GM21528 (cell line): Measurements from ENCODE around the gene OR2V2.
"Not testable (repeated sequence)": the region's sequence is repeated elsewhere in the genome, so short reads cannot be mapped to it uniquely, and the experiment has no call there.

ENCODE experiments used
- ATAC-seq: cut with Tn5 transposase; IDR thresholded peaks from one replicate; pipeline ENCODE4 v1.9.1; 2021; ENCODE audit warnings: mild to moderate bottlenecking, moderate library complexity; ENCODE audit not compliant: unreplicated experiment, low FRiP score

The OR2V2 gene

DNA sequence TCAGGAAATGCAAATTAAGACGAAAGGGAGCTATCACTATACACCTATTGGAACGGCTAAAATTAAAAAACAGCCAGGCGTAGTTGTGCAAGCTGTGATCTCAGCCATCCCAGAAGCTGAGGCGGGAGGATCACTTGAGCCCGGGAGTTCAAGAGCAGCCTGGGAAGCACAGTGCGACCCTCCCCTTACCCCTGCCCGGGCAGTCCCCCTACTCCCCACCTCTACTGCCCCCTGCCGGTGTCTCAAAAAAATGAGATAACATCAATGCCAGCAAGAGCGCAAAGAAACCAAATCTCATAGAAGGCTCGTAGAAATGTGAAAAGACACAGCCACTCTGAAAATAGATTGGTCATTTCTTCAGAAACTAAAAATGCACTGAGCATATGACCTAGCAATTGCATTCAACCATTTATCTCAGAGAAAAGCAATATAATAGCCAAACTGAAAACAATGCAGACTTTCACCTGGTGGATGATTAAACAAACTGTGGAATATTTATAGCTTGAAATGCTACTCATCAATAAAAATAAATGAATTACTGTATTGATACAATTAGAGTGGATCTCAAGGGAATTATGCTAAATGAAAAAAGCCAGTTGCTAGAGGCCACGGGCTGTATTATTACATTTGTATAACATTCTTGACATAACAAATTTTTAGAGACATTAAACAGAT is 20.6 kb downstream of the OR2V2 start:
- ATAC-seq, result no peak

DNA sequence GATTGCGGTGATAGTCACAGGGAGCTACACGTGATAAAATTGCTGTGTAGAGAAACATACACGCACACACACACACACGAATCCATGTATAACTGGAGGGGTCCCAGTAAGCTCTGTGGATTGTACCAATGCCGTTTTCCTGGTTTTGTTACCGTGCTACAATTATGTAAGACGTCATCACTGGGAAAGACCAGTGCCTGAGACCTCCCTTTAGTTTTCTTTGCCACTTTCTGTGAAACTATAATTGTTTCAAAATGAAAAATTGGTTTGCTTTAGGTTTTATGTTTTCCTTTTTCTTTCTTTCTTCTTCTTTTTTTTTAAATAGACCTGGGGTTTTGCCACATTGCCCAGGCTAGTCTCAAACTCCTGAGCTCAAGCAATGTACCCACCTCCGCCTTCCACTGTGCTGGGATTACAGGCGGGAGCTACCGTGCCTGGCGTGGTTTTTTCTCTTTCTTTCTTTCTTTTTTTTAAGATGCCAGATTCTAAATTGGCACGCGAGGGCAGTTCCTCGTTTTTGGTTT is 21.3 kb downstream of the OR2V2 start:
- ATAC-seq, result no peak

DNA sequence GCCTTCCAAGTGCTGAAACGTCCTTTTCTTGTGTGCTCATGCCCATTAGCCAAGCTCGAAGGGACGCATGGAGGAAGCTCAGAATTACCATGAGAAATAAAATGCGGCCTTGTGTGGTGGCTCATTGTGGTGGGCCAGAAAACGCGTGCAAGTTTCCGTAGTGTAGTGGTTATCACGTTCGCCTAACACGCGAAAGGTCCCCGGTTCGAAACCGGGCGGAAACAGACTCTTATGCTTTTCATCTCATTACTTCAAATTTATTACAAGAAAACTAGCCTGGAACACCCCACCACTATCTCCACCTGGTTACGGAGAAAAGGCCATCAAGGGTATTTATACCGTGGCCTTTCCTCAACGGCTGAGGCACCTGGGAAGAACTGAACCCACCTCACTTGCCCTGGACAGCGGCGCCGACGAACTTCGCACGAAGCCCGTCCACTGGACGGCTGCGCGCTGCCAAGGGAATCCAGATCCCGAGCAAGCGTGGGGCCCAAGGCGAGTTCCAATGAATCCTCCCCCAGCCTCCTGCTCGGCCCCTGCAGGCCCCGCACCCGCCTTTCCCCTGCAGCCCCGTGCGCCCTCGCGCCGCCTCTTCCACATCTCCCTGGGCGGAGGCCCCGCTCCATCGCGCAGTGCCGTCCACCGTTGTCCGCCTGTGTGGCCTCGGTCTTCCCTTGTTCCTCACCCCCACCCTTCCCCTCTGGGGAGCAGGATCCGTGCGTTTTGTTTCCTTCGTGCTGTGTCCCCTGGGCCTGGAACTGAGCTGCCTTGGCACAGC is 22.3 kb downstream of the OR2V2 start:
- not testable (repeated sequence) for ATAC-seq

DNA sequence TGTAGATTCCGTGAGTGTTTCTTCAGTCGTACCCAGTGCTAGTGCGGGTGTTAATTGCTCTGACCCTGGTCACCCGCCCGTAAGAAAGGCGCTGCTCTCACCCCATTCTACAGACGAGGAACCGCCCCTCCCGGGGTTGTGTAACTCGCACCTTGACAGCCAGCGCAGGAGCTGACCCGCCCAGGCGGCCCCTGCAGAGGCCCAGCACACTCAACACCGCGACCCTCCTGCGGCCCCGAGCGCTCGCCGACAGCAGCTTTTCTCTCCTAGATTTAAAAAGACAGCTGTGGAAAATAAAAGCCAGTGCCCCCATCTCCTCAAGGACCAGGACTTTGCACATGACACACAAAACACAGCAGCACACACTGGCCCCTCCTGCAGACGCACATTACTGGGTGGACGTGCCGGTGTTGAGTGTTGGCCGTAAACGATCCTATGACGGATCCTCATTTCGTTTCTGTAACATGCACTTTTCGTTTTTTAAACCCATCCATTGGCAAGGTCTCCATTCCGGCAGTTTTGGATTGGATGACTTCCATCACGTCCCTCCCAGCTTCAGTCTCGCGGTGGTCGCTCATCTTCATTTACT is 22.9 kb downstream of the OR2V2 start:
- ATAC-seq, result no peak

DNA sequence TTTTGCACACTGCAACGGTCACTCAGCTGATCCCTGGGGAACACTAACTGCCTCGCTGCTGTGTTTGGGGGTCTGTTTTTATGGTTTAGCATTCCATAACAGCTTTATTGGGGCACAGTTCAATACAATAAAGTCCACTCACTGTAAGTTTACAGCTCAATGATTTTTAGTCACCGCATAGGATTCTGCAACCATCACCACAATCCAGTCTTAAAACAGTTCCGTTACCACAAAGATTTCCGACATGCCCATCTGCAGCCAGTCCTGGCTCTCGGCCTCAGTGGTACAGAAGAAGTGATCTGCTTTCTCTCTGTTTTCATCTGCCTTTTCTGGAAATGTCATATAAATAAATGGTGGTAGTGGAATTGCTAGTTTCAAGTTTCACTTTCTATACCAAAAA is 23.6 kb downstream of the OR2V2 start:
- ATAC-seq, result no peak

DNA sequence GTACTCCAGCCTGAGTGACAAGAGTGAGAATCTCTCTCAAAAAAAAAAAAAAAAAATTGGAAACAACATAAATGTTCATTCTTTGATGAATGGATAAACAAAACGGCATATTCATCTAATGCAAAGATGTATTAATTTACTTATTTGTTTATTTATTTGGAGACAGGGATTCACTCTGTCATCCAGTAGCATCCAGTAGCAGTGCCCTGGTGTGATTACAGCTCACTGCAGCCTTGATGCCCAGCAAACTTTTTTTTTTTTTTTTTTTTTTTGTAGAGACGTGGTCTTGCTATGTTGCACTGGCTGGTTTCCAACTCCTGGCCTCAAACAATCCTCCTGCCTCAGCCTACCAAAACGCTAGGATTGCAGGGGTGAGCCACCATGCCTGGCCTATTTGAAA is 24.4 kb downstream of the OR2V2 start:
- ATAC-seq, result no peak

DNA sequence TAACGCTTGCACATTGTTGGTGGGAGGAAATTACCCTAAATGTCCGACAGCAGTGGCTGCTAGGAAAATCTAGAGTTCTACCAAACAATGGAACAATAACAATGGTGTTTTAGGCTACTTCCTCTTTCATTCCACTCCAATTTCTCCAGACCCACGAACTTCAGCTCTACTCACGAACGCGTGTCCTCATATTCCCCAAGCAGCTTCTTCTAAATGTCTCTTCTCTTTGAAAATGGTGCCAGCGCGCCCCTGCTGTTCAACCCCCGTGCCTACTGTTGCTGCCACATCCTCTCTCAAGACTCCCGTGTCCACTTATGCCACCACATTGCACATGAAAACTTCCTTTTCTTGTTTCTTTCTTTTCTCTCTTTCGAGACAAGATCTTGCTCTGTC is 25.6 kb downstream of the OR2V2 start:
- no peak for ATAC-seq

DNA sequence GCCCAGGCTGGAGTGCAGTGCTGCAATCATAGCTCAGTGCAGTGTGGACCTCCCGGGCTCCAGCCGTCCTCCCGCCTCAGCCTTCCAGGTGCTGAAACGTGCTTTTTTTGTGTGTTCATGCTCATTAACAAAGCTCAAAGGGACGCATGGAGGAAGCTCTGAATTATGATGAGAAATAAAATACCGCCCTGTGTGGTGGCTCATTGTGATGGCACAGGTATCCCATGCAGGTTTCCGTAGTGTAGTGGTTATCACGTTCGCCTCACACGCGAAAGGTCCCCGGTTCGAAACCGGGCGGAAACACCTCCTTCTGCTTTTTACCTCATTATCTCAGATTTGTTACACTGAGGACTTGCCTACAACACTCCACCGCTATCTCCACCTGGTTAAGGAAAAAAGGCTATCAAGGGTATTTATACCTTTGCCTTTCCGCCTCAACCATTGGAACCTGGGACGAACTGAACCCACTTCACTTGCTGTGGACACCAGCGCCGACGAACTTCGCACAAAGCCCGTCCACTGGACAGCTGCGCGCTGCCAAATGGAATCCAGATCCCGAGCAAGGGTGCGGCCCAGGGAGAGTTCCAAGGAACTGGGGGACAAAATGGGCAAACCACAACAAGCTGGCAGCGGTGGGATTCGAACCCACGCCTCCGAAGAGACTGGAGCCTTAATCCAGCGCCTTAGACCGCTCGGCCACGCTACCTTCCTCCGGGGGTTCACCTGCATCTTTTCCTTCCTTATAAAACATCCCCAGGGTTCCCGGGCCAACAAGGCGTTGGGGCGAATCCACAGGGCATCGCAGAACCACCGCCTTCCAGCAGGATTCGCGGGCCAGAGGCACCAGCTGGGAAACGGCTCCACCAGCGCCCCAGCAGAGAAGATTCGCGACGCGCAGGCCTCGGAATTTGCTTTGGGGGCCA is 26.3 kb downstream of the OR2V2 start:
- ATAC-seq, result no peak

DNA sequence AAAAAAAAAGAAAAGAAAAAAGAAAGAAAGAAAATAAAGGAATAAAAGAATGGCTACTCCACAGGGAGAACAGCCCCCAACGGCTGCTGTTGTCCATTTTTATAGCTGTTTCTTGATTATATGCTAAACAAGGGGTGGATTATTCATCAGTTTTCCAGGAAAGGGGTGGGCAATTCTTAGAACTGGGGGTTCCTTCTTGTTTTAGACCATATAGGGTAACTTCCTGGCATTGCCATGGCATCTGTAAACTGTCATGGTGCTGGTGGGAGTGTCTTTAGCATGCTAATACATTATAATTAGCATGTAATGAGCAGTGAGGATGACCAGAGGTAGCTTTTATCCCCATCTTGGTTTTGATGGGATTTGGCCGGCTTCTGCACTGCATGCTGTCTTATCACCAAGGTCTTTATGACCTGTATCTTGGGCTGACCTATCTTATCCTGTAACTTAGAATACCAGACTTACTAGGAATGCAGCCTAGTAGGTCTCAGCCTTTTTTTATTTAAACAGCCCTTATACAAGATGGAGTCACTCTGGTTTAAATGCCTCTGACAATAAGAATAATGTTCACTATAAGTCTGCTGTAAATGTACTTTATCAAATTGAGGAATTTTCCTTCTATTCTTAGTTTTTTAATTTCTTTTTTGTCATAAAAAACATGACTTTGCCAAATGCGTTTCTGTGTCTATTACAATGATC is 29.0 kb downstream of the OR2V2 start:
- no peak for ATAC-seq

DNA sequence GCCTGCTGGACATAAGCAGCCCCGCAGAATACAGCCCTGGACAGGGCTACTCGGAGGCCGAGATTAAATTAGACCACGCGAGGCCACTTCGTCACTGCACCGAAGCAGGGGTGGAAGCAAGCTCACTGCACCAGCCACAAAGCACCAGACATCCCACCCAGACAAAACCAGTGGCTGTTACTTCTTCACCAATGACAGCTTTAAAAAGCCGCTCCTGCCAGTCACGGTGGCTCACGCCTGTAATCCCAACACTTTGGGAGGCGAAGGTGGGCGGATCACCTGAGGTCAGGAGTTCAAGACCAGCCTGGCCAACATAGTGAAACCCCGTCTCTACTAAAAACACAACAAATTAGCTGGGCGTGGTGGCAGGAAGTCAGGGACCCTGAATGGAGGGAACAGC is 30.2 kb downstream of the OR2V2 start:
- not testable (repeated sequence) for ATAC-seq

DNA sequence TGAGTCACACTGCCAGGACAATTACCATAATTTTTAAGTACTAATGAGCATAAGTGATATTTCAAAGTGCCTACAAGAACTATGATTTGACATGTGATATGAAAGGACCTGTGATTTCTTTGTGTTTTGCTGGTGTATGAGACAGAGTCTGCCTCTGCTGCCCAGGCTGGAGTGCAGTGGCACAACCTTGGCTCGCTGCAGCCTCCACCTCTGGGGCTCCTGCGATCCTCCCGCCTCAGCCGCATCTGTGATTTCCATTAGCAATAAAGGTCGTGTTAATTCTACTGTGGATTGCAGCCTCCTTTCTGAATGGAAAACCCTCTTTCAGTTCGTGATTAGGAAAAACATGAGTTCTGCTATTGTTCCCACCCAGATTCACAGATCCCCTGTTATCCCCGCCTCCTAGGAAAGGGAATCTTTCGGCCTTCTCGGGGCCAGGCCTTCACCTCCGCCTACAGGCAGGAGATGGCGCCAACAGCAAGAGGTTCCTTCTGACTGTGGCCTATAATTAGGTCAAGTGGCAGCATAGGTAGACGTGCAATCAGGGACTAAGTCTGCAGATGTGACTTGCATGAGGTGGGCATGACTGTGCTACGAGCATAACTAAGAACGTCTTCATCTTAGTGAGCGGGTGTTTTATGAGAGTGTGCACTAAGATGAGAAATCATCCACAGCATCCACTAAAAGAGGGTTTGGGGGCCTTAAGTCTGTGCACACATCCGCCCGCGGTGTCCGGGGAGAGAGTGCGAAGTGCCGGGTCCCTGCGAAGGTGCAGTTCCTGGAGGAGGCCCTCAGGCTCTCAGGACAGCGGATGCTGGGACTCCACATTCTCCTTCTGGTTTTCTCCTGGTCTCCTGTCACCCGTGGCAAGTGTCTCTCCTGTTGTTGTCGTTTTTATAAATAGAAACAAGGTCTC is 34.5 kb downstream of the OR2V2 start:
- ATAC-seq, result peak; percentile 50

DNA sequence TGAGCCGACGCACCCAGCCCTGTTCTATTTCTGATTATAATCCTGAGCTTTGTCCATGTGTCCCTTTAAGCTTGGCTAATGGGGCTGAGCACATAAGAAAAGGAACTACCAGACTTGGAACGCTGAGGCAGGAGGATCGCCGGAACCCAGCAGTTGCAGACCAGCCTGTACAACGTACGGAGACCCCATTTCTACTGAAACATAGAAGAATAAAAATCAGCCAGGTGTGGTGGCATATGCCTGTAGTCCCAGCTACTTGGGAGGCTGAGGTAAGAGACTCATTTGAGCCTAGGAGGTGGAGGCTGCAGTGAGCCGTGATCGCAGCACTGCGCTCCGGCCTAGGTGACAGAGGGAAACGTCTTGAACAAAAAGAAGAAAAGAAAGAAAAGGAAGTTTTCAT is 35.3 kb downstream of the OR2V2 start:
- ATAC-seq, result no peak

DNA sequence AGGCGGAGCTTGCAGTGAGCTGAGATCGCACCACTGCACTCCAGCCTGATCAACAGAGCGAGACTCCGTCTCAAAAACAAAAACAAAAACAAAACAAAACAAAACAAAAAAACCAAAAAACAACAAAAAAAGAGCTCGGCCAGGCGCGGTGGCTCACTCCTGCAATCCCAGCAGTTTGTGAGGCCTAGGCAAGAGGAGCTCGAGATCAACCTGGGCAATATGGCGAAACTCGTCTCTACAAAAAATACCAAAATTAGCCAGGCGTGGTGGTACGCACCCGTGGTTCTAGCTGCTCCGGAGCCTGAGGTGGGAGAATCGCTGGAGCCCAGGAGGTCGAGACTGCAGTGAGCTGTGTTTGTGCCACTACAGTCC is 37.4 kb downstream of the OR2V2 start:
- no peak for ATAC-seq

DNA sequence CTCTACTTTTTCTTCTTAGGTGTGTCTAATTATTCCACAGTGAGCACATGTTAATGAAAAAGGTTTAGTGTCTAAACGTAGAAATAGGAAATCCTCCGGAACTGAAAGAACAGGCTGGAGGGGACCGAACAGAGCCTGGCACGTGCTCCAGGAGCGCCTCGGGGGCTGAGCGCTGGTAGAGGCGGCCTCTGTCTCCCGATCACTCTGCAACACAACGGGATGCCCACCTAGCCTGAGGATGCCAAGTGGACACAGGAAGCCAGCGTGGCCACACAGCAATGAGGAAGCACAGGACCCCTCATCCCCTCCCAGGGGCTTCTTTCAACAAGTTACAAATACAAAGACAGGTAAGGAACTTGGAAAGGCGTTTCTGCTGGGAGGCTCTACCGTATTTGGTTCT is 38.2 kb downstream of the OR2V2 start:
- no peak for ATAC-seq

DNA sequence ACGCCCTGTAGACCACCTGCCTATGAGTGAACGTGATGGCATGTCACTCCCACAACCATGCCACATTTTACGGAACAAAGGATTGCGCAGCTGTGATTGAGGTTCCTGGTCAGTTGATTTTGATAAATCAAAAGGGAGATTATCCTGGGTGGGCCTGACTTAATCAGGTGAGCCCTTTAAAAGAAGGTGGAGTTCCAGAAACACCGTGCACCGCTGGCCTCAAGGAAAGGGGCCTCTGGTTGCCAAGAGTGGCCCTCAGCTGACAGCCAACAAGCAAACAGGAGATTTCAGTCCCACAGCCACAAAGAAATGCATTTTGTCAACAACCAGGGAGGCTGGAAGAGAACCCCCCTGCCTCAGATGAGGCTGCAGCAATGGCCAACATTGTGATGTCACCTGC is 38.6 kb downstream of the OR2V2 start:
- ATAC-seq, result no peak

DNA sequence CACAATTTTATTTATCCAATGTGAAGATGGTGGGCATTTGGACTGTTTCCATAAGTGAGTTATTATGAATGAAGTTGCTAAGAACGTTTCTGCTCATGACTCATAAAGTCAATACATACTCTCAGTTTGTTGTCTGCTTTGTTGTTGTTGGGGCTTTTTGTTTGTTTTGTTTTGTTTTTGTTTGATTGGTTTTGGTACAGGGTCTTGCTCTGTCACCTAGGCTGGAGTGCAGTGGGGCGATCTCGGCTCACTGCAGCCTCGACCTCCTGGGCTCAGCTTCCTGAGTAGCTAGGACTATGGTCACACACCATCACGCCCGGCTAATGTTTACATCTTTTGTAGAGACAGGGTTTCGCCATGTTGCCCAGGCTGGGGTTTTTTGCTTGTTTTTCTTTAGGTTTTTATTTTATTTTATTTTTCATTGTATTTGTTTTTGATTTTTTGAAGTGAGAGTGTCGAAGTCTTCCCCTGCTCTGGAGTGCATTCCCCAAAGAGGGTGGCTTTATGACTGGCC is 39.7 kb downstream of the OR2V2 start:
- no peak for ATAC-seq

DNA sequence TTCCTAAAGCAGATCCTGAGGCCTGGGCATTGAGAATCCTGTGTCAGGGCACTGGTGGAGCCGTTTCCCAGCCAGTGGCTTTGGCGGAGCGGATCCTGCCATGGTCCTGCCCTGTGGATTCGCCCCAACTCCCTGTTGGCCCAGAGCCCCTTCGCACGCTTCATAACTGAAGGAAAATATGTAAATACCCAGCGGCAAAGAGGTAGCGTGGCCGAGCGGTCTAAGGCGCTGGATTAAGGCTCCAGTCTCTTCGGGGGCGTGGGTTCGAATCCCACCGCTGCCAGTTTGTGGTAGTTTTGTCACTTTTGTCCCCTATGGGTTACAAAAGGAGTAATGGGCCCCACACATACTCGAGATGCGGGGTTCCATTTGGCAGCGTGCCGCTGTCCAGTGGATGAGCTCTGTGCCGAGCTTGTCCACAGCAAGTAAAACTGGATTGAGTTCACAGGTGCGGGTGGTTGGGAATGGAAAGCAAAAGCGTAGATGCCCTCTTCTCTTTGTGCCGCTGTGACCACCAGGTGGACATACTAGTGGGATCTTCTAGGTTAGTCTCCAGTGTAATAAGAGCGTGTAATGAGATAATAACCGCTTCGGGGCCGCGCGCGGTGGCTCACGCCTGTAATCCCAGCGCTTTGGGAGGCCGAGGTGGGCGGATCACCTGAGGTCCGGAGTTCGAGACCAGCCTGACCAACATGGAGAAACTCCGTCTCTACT is 40.3 kb downstream of the OR2V2 start:
- no peak for ATAC-seq

DNA sequence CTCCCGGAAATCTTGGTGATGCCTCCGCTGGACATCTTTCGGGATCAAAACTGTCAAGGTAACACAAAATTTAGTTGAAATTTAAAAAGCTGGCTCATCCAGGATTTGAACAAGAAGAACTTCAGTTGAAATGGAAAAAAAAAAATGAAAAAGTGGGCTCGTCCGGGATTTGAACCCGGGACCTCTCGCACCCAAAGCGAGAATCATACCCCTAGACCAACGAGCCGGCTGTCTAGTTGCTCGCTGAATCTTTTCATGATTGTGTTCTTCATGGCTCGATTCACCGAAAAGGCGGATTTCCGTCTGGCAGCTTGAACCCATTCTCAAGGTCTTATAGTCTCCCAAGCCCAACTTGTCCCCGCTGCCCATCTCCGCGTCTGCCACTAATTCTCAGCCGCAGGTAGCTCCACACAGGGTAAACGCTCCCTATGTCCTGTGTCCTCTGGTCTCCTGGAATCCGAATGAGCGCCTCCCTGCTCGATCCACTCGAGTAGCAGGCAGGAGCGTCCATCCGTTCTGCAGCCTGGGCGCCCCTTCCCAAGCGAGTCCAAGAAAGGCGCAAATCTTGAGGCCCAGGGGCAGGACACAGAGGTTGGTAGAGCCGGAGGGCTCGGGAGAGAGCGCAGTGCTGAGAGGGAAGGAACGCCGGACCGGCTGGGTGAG is 41.4 kb downstream of the OR2V2 start:
- ATAC-seq, result no peak
